H1 (cell line): ENCODE results near the gene IFNB1. TPM values are rescaled to one million over a fixed set of nuclear protein-coding genes. Genes with fewer than 3 reads are reported as not detected.

ENCODE experiments used
- CTCF ChIA-PET: fragments of 300-600 bp; sonication (Branson Sonifier 250); formaldehyde crosslinking; loops from one replicate; lab custom pipeline; 2021; ENCODE audit not compliant: partially characterized antibody; lab: Charles Lee
- POLR2A ChIA-PET: fragments of 300-600 bp; sonication (Branson Sonifier 250); formaldehyde crosslinking; loops from one replicate; lab custom pipeline; 2021; ENCODE audit warnings: inconsistent platforms; ENCODE audit not compliant: partially characterized antibody; lab: Charles Lee
- DNase-seq, 2 experiments: peaks; one replicate each; pipeline versions ENCODE4 v3.0.0 to v3.0.0-alpha.2; 2010 to 2022; ENCODE audit warnings: low spot score in 2 of 2, low read depth in 1 of 2, mixed read lengths in 1 of 2
- FAIRE-seq: peaks from 2 replicates; lab custom pipeline; 2011; peaks lifted over from hg19 to GRCh38; lab: Jason Lieb, UNC
- H2AFZ ChIP-seq: 2 replicates; pipeline ENCODE4 v1.8.1; 2012; ENCODE audit warnings: low read length, inconsistent platforms
- H2AK5ac ChIP-seq: 2 replicates; pipeline ENCODE4 v1.6.1; 2013; ENCODE audit warnings: low read depth, low read length
- H2BK120ac ChIP-seq: replicated peaks from 2 replicates; pipeline ENCODE3; 2013; ENCODE audit warnings: low read depth, low read length, inconsistent platforms
- H2BK12ac ChIP-seq: 2 replicates; pipeline ENCODE4 v1.6.1; 2013; ENCODE audit warnings: low read depth, low read length
- H2BK15ac ChIP-seq: 2 replicates; pipeline ENCODE4 v1.6.1; 2013; ENCODE audit warnings: low read length
- H2BK20ac ChIP-seq: 2 replicates; pipeline ENCODE4 v1.6.1; 2013; ENCODE audit warnings: low read length
- H2BK5ac ChIP-seq: 2 replicates; pipeline ENCODE4 v1.6.1; 2013; ENCODE audit warnings: low read depth, low read length
- H3K14ac ChIP-seq: 2 replicates; pipeline ENCODE4 v1.6.1; 2013; ENCODE audit warnings: inconsistent platforms; ENCODE audit not compliant: insufficient read length
- H3K18ac ChIP-seq: 2 replicates; pipeline ENCODE4 v1.6.1; 2013; ENCODE audit warnings: low read length; ENCODE audit errors: extremely low read depth
- H3K23ac ChIP-seq: 2 replicates; pipeline ENCODE4 v1.6.1; 2013; ENCODE audit warnings: inconsistent platforms; ENCODE audit not compliant: insufficient read length
- H3K23me2 ChIP-seq: 2 replicates; pipeline ENCODE4 v1.6.1; 2013; ENCODE audit warnings: low read depth, low read length
- H3K27ac ChIP-seq: 2 replicates; pipeline ENCODE4 v1.6.1; 2011; ENCODE audit warnings: low read depth, low read length, inconsistent platforms
- H3K27me3 ChIP-seq, 4 experiments: replicated peaks in 1 of 4; 1 replicate in 1 of 4; 2 replicates in 3 of 4; pipeline versions ENCODE4 v1.6.1 to v1.8.1; 2011 to 2013; ENCODE audit warnings: low read length in 3 of 4, mild to moderate bottlenecking in 3 of 4, inconsistent platforms in 2 of 4, mixed read lengths in 2 of 4, moderate library complexity in 1 of 4; ENCODE audit not compliant: control insufficient read depth in 3 of 4, insufficient read depth in 3 of 4; ENCODE audit errors: extremely low read depth in 1 of 4
- H3K36me3 ChIP-seq, 4 experiments: 2 replicates each; pipeline versions ENCODE4 v1.6.1 to v1.8.1; 2011 to 2013; ENCODE audit warnings: mild to moderate bottlenecking in 4 of 4, low read length in 3 of 4, moderate library complexity in 2 of 4, control low read depth in 1 of 4, inconsistent platforms in 1 of 4; ENCODE audit not compliant: insufficient read depth in 4 of 4, control insufficient read depth in 2 of 4
- H3K4ac ChIP-seq: replicated peaks from 2 replicates; pipeline ENCODE3; 2013; ENCODE audit warnings: low read length, low read depth, mixed read lengths, inconsistent platforms; ENCODE audit not compliant: insufficient read length
- H3K4me1 ChIP-seq, 4 experiments: replicated peaks in 1 of 4; 1 replicate in 1 of 4; 2 replicates in 3 of 4; pipeline versions ENCODE4 v1.6.1 to v1.8.1; 2011 to 2013; ENCODE audit warnings: low read length in 3 of 4, inconsistent platforms in 2 of 4, mixed read lengths in 1 of 4; ENCODE audit not compliant: insufficient read depth in 4 of 4, control insufficient read depth in 3 of 4
- H3K4me2 ChIP-seq, 2 experiments: 2 replicates each; pipeline versions ENCODE4 v1.6.1 to v1.8.1; 2011 to 2013; ENCODE audit warnings: low read depth in 2 of 2, low read length in 2 of 2, control low read depth in 1 of 2, inconsistent platforms in 1 of 2, mild to moderate bottlenecking in 1 of 2; ENCODE audit not compliant: insufficient read depth in 1 of 2
- H3K4me3 ChIP-seq, 4 experiments: fragments of 200-600, 300-600 bp in 1 of 4; sonication (generic), shearing (Covaris generic), sonication (Bioruptor Twin) in 1 of 4; 2 replicates each; pipeline versions ENCODE4 v1.5.1 to v1.8.1; 2011 to 2016; ENCODE audit warnings: low read length in 4 of 4, low read depth in 3 of 4, control low read depth in 2 of 4, inconsistent platforms in 2 of 4, mild to moderate bottlenecking in 2 of 4, mixed read lengths in 1 of 4, moderate library complexity in 1 of 4; ENCODE audit not compliant: insufficient read depth in 2 of 4; ENCODE audit errors: extremely low read depth in 1 of 4
- H3K56ac ChIP-seq: replicated peaks from 2 replicates; pipeline ENCODE3; 2013; ENCODE audit warnings: low read depth, mild to moderate bottlenecking, mixed read lengths, low read length, inconsistent platforms; ENCODE audit not compliant: insufficient read length
- H3K79me1 ChIP-seq: 2 replicates; pipeline ENCODE4 v1.6.1; 2013; ENCODE audit warnings: low read depth, low read length, control low read depth
- H3K79me2 ChIP-seq, 2 experiments: 2 replicates each; pipeline versions ENCODE4 v1.6.1 to v1.8.1; 2012 to 2013; ENCODE audit warnings: low read length in 2 of 2, mild to moderate bottlenecking in 2 of 2, inconsistent platforms in 1 of 2; ENCODE audit not compliant: insufficient read depth in 2 of 2, control insufficient read depth in 1 of 2
- H3K9ac ChIP-seq, 4 experiments: replicated peaks in 1 of 4; 1 replicate in 1 of 4; 2 replicates in 3 of 4; pipeline versions ENCODE4 v1.6.1 to v1.8.1; 2011 to 2013; ENCODE audit warnings: low read depth in 3 of 4, low read length in 3 of 4, control low read depth in 2 of 4, mild to moderate bottlenecking in 2 of 4, moderate library complexity in 2 of 4, inconsistent platforms in 1 of 4; ENCODE audit errors: extremely low read depth in 1 of 4
- H3K9me3 ChIP-seq, 2 experiments: 2 replicates each; pipeline versions ENCODE4 v1.6.1 to v1.8.1; 2012 to 2013; ENCODE audit warnings: mild to moderate bottlenecking in 2 of 2, moderate library complexity in 2 of 2, control low read depth in 1 of 2, inconsistent platforms in 1 of 2, low read depth in 1 of 2, low read length in 1 of 2, mixed read lengths in 1 of 2; ENCODE audit not compliant: insufficient read depth in 2 of 2
- H4K20me1 ChIP-seq, 2 experiments: replicated peaks in 1 of 2; 2 replicates each; pipeline versions ENCODE3 to v1.8.1; 2011 to 2013; ENCODE audit warnings: inconsistent platforms in 2 of 2, low read length in 2 of 2, mild to moderate bottlenecking in 1 of 2; ENCODE audit not compliant: insufficient read depth in 2 of 2, control insufficient read depth in 1 of 2
- H4K5ac ChIP-seq: 2 replicates; pipeline ENCODE4 v1.6.1; 2013; ENCODE audit warnings: low read length, low read depth, mixed read lengths, inconsistent platforms; ENCODE audit not compliant: insufficient read length
- H4K8ac ChIP-seq: 2 replicates; pipeline ENCODE4 v1.8.0; 2013; ENCODE audit warnings: mild to moderate bottlenecking, moderate library complexity, low read length, inconsistent platforms; ENCODE audit not compliant: insufficient read depth; ENCODE audit errors: extremely low read depth
- H4K91ac ChIP-seq: replicated peaks from 2 replicates; pipeline ENCODE3; 2013; ENCODE audit warnings: low read length, mixed read lengths, inconsistent platforms; ENCODE audit not compliant: insufficient read length
- BACH1 ChIP-seq: IDR thresholded peaks from 2 replicates; pipeline ENCODE4 v1.6.1; 2012; ENCODE audit warnings: low read length, improper control_type of control experiment
- CHD1 ChIP-seq: IDR thresholded peaks from 2 replicates; pipeline ENCODE4 v1.6.1; 2012; ENCODE audit warnings: low read depth, low read length, improper control_type of control experiment
- GTF2F1 ChIP-seq: IDR thresholded peaks from 2 replicates; pipeline ENCODE4 v1.6.1; 2012; ENCODE audit warnings: low read depth, low read length, improper control_type of control experiment, borderline replicate concordance
- JUN ChIP-seq: IDR thresholded peaks from 2 replicates; pipeline ENCODE4 v1.6.1; 2011; ENCODE audit warnings: low read depth, mild to moderate bottlenecking, improper control_type of control experiment, low read length
- POLR2A ChIP-seq, 2 experiments: IDR thresholded peaks; 1 replicate in 1 of 2; 2 replicates in 1 of 2; pipeline ENCODE4 v1.6.1; 2011; ENCODE audit warnings: low read depth in 2 of 2, low read length in 2 of 2, mild to moderate bottlenecking in 2 of 2; ENCODE audit errors: control extremely low read depth in 1 of 2
- POLR2AphosphoS5 ChIP-seq: IDR thresholded peaks from 2 replicates; pipeline ENCODE4 v1.6.1; 2011; ENCODE audit warnings: low read depth, low read length
- RAD21 ChIP-seq, 2 experiments: IDR thresholded peaks in 1 of 2; conservative IDR thresholded peaks in 1 of 2; 2 replicates each; pipeline ENCODE4 v1.6.1; 2011; ENCODE audit warnings: low read depth in 2 of 2, low read length in 2 of 2, improper control_type of control experiment in 1 of 2, inconsistent platforms in 1 of 2, mild to moderate bottlenecking in 1 of 2, moderate library complexity in 1 of 2
- RFX5 ChIP-seq: IDR thresholded peaks from 2 replicates; pipeline ENCODE4 v1.6.1; 2011; ENCODE audit warnings: low read depth, low read length, improper control_type of control experiment, borderline replicate concordance
- RXRA ChIP-seq: IDR thresholded peaks from 2 replicates; pipeline ENCODE4 v1.6.1; 2011; ENCODE audit warnings: low read depth, mild to moderate bottlenecking, low read length, moderate library complexity; ENCODE audit not compliant: insufficient read depth
- SIN3A ChIP-seq, 2 experiments: IDR thresholded peaks in 1 of 2; conservative IDR thresholded peaks in 1 of 2; 2 replicates each; pipeline ENCODE4 v1.6.1; 2011 to 2012; ENCODE audit warnings: low read length in 2 of 2, improper control_type of control experiment in 1 of 2, low read depth in 1 of 2, mild to moderate bottlenecking in 1 of 2
- TAF1 ChIP-seq: IDR thresholded peaks from 2 replicates; pipeline ENCODE4 v1.6.1; 2011; ENCODE audit warnings: mild to moderate bottlenecking, low read depth, low read length
- polyA plus RNA-seq, 7 experiments: library from polyadenylated mRNA; depleted of rRNA in 3 of 7; stranded (reverse) in 5 of 7; unstranded in 2 of 7; fragments of >200 nt in 5 of 7; fragments of 200-250 nt in 2 of 7; gene quantifications; 1 replicate in 5 of 7; 2 replicates in 1 of 7; 4 replicates in 1 of 7; pipeline versions ENCODE4 v1.2.1 to v1.2.3, GENCODE V29; 2011 to 2013; ENCODE audit warnings: missing spikeins in 2 of 7, mixed read lengths in 2 of 7
- total RNA-seq: library from RNA; stranded (reverse); fragmentation: NEBNext Ultra II Directional; extraction: Animal tissue kit (Norgen Biotek cat#: 25700); gene quantifications from 2 replicates; pipeline ENCODE4 v1.2.1, GENCODE V29; 2021
- TF ChIP-seq, protein P1 (sequence below): IDR thresholded peaks from 2 replicates; pipeline ENCODE4 v1.6.1; 2011; ENCODE audit warnings: low read length, improper control_type of control experiment

The IFNB1 gene
- total and polyA plus RNA-seq, 2 of the 8 experiments (the other 6 are each of a cell fraction or from before 2014, with no cell fraction given) = not detected

DNA sequence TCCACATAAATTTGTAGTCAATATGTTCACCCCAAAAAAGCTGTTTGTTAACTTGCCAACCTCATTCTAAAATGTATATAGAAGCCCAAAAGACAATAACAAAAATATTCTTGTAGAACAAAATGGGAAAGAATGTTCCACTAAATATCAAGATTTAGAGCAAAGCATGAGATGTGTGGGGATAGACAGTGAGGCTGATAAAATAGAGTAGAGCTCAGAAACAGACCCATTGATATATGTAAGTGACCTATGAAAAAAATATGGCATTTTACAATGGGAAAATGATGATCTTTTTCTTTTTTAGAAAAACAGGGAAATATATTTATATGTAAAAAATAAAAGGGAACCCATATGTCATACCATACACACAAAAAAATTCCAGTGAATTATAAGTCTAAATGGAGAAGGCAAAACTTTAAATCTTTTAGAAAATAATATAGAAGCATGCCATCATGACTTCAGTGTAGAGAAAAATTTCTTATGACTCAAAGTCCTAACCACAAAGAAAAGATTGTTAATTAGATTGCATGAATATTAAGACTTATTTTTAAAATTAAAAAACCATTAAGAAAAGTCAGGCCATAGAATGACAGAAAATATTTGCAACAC lies 6.6 kb upstream of the IFNB1 start:
- H3K56ac ChIP-seq = no peak overlapping the region
- H2AFZ ChIP-seq = no peak overlapping the region
- no peak overlapping the region for H3K23ac ChIP-seq
- H2AK5ac ChIP-seq = no peak overlapping the region
- H3K36me3 ChIP-seq = no peaks in the 10 kb centered on the region
- H2BK20ac ChIP-seq = no peak overlapping the region
- POLR2A ChIA-PET = no interaction called here
- no peaks in the 10 kb centered on the region for H3K23me2 ChIP-seq
- no peaks in the 10 kb centered on the region for H3K79me1 ChIP-seq
- FAIRE-seq (no peak), DNase-seq (no peak)
- no peak overlapping the region for H3K4ac ChIP-seq
- no peaks in the 10 kb centered on the region for H4K20me1 ChIP-seq
- no peak overlapping the region for H3K18ac ChIP-seq
- H3K9ac ChIP-seq = no peak overlapping the region
- H2BK15ac ChIP-seq = no peak overlapping the region
- no peak overlapping the region for H2BK12ac ChIP-seq
- no peak overlapping the region for H2BK5ac ChIP-seq
- no peak overlapping the region for H3K4me3 ChIP-seq
- H4K5ac ChIP-seq = no peak overlapping the region
- no peak overlapping the region for H3K14ac ChIP-seq
- no peaks in the 10 kb centered on the region for H3K4me1 ChIP-seq
- no peak overlapping the region for H4K8ac ChIP-seq
- no peak for TF ChIP-seq RXRA
- no peak for TF ChIP-seq GTF2F1
- no peak for TF ChIP-seq JUN
- no peak for TF ChIP-seq CHD1
- TF ChIP-seq SIN3A (conservative IDR thresholded peaks at IDR 0.05 in 1 of 2, IDR thresholded peaks at IDR 0.05 in 1 of 2; ENCODE audit: low read depth in 1 of 2, low read length in 2 of 2) = no peak
- no peak for TF ChIP-seq POLR2AphosphoS5
- TF ChIP-seq TAF1 = no peak
- TF ChIP-seq BACH1 = no peak
- TF ChIP-seq RFX5 = no peak
- TF ChIP-seq, protein P1, sequence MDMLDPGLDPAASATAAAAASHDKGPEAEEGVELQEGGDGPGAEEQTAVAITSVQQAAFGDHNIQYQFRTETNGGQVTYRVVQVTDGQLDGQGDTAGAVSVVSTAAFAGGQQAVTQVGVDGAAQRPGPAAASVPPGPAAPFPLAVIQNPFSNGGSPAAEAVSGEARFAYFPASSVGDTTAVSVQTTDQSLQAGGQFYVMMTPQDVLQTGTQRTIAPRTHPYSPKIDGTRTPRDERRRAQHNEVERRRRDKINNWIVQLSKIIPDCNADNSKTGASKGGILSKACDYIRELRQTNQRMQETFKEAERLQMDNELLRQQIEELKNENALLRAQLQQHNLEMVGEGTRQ = no peak
- no peak for TF ChIP-seq POLR2A (IDR thresholded peaks at IDR 0.05; ENCODE audit: control extremely low read depth in 1 of 2, low read depth in 2 of 2, low read length in 2 of 2)
- TF ChIP-seq RAD21 (IDR thresholded peaks at IDR 0.05 in 1 of 2, conservative IDR thresholded peaks at IDR 0.05 in 1 of 2; ENCODE audit: low read depth in 2 of 2, low read length in 2 of 2) = no peak
- H3K79me2 ChIP-seq = no peaks in the 10 kb centered on the region
- no peak overlapping the region for H3K27ac ChIP-seq
- no peak overlapping the region for H3K4me2 ChIP-seq
- H3K27me3 ChIP-seq = no peaks in the 10 kb centered on the region
- H3K9me3 ChIP-seq = peaks cover 3 to 4% of the 10 kb centered on the region in 2 experiments; a peak in 1 of 4 replicates
- CTCF ChIA-PET = no interaction called here
- no peak overlapping the region for H4K91ac ChIP-seq
- H2BK120ac ChIP-seq = no peak overlapping the region
